Measurements from ENCODE around the gene SHISAL2A.

DNA sequence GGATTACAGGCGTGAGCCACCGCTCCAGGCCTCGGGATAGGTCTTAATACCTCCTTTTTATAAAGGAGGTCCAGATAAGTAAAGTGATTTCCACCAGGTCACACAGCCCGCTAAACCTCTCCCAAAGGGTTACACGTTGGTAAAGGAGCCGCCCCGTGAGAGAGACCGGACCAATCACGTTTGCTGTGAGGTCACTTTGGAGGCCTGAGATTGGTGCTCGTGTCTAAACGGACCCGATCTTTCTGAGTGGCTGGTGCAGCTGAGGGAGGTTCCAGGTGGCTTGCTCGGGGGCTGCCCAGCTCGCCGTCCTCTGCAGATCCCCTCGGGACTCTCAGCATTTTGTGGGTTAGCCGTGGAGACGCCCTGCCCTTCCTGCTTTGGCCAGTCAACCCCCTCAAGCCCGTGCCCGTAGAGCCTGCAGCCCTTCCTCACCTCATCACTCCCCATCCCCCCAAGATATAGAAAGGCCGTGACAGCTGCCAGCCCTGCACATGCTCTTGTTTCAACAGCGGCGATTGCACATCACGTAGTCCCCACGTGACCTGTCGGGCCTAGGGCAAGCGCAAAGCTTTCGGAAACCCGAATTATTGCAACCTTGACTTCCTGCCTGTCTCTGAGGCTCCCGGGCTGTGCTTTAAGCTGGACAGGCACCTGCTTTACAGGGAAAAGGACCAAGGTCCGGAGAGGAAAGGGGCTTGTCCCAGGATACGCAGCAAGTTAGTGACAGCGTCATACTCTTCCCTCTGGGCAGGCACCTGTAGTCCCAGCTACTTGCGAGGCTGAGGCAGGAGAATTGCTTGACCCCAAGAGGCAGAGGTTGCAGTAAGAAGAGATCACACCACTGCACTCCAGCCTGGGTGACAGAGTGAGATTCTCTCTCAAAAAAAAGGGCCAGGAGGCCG is 70.2 kb downstream of the SHISAL2A start:
- TF ChIP-seq, protein P1, sequence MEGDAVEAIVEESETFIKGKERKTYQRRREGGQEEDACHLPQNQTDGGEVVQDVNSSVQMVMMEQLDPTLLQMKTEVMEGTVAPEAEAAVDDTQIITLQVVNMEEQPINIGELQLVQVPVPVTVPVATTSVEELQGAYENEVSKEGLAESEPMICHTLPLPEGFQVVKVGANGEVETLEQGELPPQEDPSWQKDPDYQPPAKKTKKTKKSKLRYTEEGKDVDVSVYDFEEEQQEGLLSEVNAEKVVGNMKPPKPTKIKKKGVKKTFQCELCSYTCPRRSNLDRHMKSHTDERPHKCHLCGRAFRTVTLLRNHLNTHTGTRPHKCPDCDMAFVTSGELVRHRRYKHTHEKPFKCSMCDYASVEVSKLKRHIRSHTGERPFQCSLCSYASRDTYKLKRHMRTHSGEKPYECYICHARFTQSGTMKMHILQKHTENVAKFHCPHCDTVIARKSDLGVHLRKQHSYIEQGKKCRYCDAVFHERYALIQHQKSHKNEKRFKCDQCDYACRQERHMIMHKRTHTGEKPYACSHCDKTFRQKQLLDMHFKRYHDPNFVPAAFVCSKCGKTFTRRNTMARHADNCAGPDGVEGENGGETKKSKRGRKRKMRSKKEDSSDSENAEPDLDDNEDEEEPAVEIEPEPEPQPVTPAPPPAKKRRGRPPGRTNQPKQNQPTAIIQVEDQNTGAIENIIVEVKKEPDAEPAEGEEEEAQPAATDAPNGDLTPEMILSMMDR (IDR thresholded peaks at IDR 0.05; ENCODE audit: extremely low read depth in 1 of 2, insufficient read depth in 1 of 2, low read depth in 1 of 2, low read length in 2 of 2): no peak
- TF ChIP-seq POLR2A (IDR thresholded peaks at IDR 0.05; ENCODE audit: low read depth, low read length) (peak; percentile 54), POLR2AphosphoS5 (IDR thresholded peaks at IDR 0.05; ENCODE audit: insufficient read depth, low read depth, low read length) (peak; percentile 24), EZH2 (IDR thresholded peaks at IDR 0.05; ENCODE audit: borderline replicate concordance, low read depth, low read length, severe bottlenecking) (no peak)
- TF ChIP-seq, protein P2, sequence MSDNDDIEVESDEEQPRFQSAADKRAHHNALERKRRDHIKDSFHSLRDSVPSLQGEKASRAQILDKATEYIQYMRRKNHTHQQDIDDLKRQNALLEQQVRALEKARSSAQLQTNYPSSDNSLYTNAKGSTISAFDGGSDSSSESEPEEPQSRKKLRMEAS (IDR thresholded peaks at IDR 0.05; ENCODE audit: insufficient read depth, insufficient read length): peak; percentile 92

All from endothelial cell of umbilical vein (primary cell).